PC-3 (cell line): ENCODE measurements around the gene IL19. TPM values are rescaled to one million over a fixed set of nuclear protein-coding genes. Genes with fewer than 3 reads are reported as not detected.

Experiments used
- ATAC-seq: fragments of 200-7000 bp; cut with Tn5 transposase; 2 replicates; pipeline ENCODE4 v1.9.1; 2020; ENCODE audit warnings: mild to moderate bottlenecking, moderate library complexity
- BruUV-seq: library from RNA; stranded (reverse); fragments of 400-500 nt; replicated peaks from 2 replicates; lab custom pipeline; 2021; lab: Mats Ljungman, UMichigan
- CTCF ChIA-PET: fragments of 300-600 bp; sonication (Branson Sonifier 250); formaldehyde crosslinking; loops from one replicate; lab custom pipeline; 2022; ENCODE audit warnings: antibody characterized with exemption; lab: Charles Lee
- POLR2A ChIA-PET: fragments of 300-600 bp; sonication (Branson Sonifier 250); formaldehyde crosslinking; loops from one replicate; lab custom pipeline; 2022; ENCODE audit warnings: antibody characterized with exemption; ENCODE audit not compliant: unreplicated experiment; lab: Charles Lee
- DNase-seq: peaks from one replicate; pipeline ENCODE4 v3.0.0-alpha.2; 2015
- H2AFZ ChIP-seq: fragments of 300-600 bp; sonication (generic); 2 replicates; pipeline ENCODE4 v1.6.0; 2016; ENCODE audit warnings: antibody characterized with exemption, low read length
- H3F3A ChIP-seq: fragments of 300-600 bp; sonication (generic); one replicate; pipeline ENCODE4 v1.6.0; 2017; ENCODE audit warnings: antibody characterized with exemption, low read length, control low read depth, mild to moderate bottlenecking; ENCODE audit not compliant: unreplicated experiment
- H3K27ac ChIP-seq: fragments of 300-600 bp; sonication (generic); 2 replicates; pipeline ENCODE4 v1.5.1; 2016; ENCODE audit warnings: mild to moderate bottlenecking, low read length
- H3K27me3 ChIP-seq: fragments of 300-600 bp; sonication (generic); 2 replicates; pipeline ENCODE4 v1.6.1; 2016; ENCODE audit warnings: low read length, mixed read lengths
- H3K36me3 ChIP-seq: fragments of 300-600 bp; sonication (generic); 2 replicates; pipeline ENCODE4 v1.6.1; 2016; ENCODE audit warnings: low read depth, mixed run types, low read length, mixed read lengths
- H3K4me1 ChIP-seq: fragments of 300-600 bp; sonication (generic); 2 replicates; pipeline ENCODE4 v1.5.1; 2016; ENCODE audit warnings: low read length; ENCODE audit not compliant: insufficient read depth
- H3K4me2 ChIP-seq: fragments of 300-600 bp; sonication (generic); 2 replicates; pipeline ENCODE4 v1.6.0; 2016; ENCODE audit warnings: low read length
- H3K4me3 ChIP-seq: fragments of 300-600 bp; sonication (generic); 2 replicates; pipeline ENCODE4 v1.5.1; 2016; ENCODE audit warnings: mild to moderate bottlenecking, low read length, mixed read lengths
- H3K79me2 ChIP-seq: fragments of 300-600 bp; sonication (generic); 2 replicates; pipeline ENCODE4 v1.6.1; 2017; ENCODE audit warnings: low read length, mixed read lengths
- H3K9ac ChIP-seq: fragments of 300-600 bp; sonication (generic); 2 replicates; pipeline ENCODE4 v1.6.0; 2016; ENCODE audit warnings: mild to moderate bottlenecking, low read length
- H3K9me2 ChIP-seq: fragments of 300-600 bp; sonication (generic); replicated peaks from 2 replicates; pipeline ENCODE4 v1.6.1; 2016; ENCODE audit warnings: mixed run types, low read length, mixed read lengths
- H3K9me3 ChIP-seq: fragments of 300-600 bp; sonication (generic); 2 replicates; pipeline ENCODE4 v1.6.1; 2016; ENCODE audit warnings: low read length, mixed read lengths
- H4K20me1 ChIP-seq: fragments of 300-600 bp; sonication (generic); 2 replicates; pipeline ENCODE4 v1.6.1; 2016; ENCODE audit warnings: low read length, mixed read lengths
- CTCF ChIP-seq: fragments of 300-600 bp; sonication (generic); conservative IDR thresholded peaks from 2 replicates; pipeline ENCODE4 v1.5.1; 2017; ENCODE audit warnings: antibody characterized with exemption, low read depth, mild to moderate bottlenecking, low read length
- EZH2 ChIP-seq: fragments of 300-600 bp; sonication (generic); IDR thresholded peaks from one replicate; pipeline ENCODE4 v1.6.1; 2017; ENCODE audit warnings: antibody characterized with exemption, mild to moderate bottlenecking, low read length; ENCODE audit not compliant: unreplicated experiment
- EZH2phosphoT487 ChIP-seq: fragments of 300-600 bp; sonication (generic); IDR thresholded peaks from 2 replicates; pipeline ENCODE4 v1.6.1; 2018; ENCODE audit warnings: mild to moderate bottlenecking, antibody characterized with exemption, low read length, borderline replicate concordance
- intact Hi-C: fragments of 100-400 bp; cut with micrococcal nuclease; formaldehyde crosslinking; loops from 2 replicates; pipeline ENCODE4 v1.9.0; 2023
- total RNA-seq: library from RNA; depleted of rRNA; stranded (reverse); fragments of >200 nt; gene quantifications from 2 replicates; pipeline ENCODE4 v1.2.3, GENCODE V29; 2014; rRNA removed

The IL19 gene
- total RNA-seq, 1 experiment from 2014 or later, result not detected

- peak; percentile 77 for ATAC-seq
- Histone ChIP-seq H3K27ac (peak overlapping the region; percentile 92), H3F3A (peaks cover 5% of the 10 kb centered on the region), H2AFZ (peak overlapping the region; percentile 8; the same call in 1 of the 2 replicates), H3K79me2 (no peaks in the 10 kb centered on the region), H4K20me1 (no peaks in the 10 kb centered on the region), H3K9me3 (no peaks in the 10 kb centered on the region), H3K36me3 (no peaks in the 10 kb centered on the region), H3K4me3 (peak overlapping the region; percentile 48), H3K27me3 (no peaks in the 10 kb centered on the region), H3K4me2 (peak overlapping the region; percentile 81), H3K9me2 (no peaks in the 10 kb centered on the region), H3K9ac (peak overlapping the region; percentile 88), H3K4me1 (peaks cover 72% of the 10 kb centered on the region)
- BruUV-seq, result TSS peak; percentile 90
- ChIA-PET POLR2A (interaction anchor here (0.5 to 1.4 kb wide), 8 partner anchors 10 to 260 kb away, joined by 3 to 19 read pairs (median 4); partner anchors contain the start of gene C1orf116), CTCF (interaction anchor here (0.6 to 1.9 kb wide), 7 partner anchors 13 to 419 kb away, joined by 3 to 16 read pairs (median 5); partner anchors contain the start of gene IL20)
- intact Hi-C loops, result loop anchor here (1.0 kb wide), 2 partner anchors 21 to 25 kb away; partner anchors contain the start of gene IL20
- DNase-seq, result peak; percentile 99
- TF ChIP-seq EZH2phosphoT487, result no peak
- no peak for TF ChIP-seq CTCF
- no peak for TF ChIP-seq EZH2
Measured at GRCh38 chr1:206890125-206891060, 119.8 kb downstream of the IL19 start.

- DNase-seq, result peak; percentile 66
- Histone ChIP-seq H2AFZ (no peak overlapping the region), H3K27ac (peak overlapping the region; percentile 92), H4K20me1 (no peaks in the 10 kb centered on the region), H3K79me2 (no peaks in the 10 kb centered on the region), H3K4me2 (peak overlapping the region; percentile 81), H3K9ac (peak overlapping the region; percentile 88), H3K27me3 (no peaks in the 10 kb centered on the region), H3K36me3 (no peaks in the 10 kb centered on the region), H3K9me2 (no peaks in the 10 kb centered on the region), H3K4me1 (peaks cover 82% of the 10 kb centered on the region), H3K4me3 (peak overlapping the region; percentile 48), H3K9me3 (no peaks in the 10 kb centered on the region), H3F3A (peaks cover 5% of the 10 kb centered on the region)
- CTCF ChIA-PET, result interaction anchor here (1.7 to 1.9 kb wide), 2 partner anchors 18 to 21 kb away, joined by 12 to 16 read pairs; no protein-coding TSS in a partner anchor
- no TSS peak for BruUV-seq
- TF ChIP-seq CTCF, result peak; percentile 16; the same call in 1 of the 2 replicates
- no peak for TF ChIP-seq EZH2
- ATAC-seq, result peak; percentile 5
- intact Hi-C loops, result no loop called here
- POLR2A ChIA-PET, result interaction anchor here (0.8 kb wide), 1 partner anchor 256 kb away, joined by 4 read pairs; the partner anchor contains the start of gene DYRK3
Measured at GRCh38 chr1:206891412-206891811, 120.8 kb downstream of the IL19 start.

Other genes with a start within 250 kb of the IL19 start
- gene EIF2D, start 158.3 kb upstream of the IL19 start, total RNA-seq, result 107 and 110 TPM in 2 replicates
- gene DYRK3, start 135.2 kb upstream of the IL19 start, total RNA-seq, result 12.1 and 14.1 TPM in 2 replicates
- gene MAPKAPK2, start 85.9 kb upstream of the IL19 start, total RNA-seq, result 98.5 and 133 TPM in 2 replicates
- not detected in 2 replicates for gene IL10, start 1.7 kb downstream of the IL19 start, total RNA-seq
- not detected in 2 replicates for gene IL20, start 94.8 kb downstream of the IL19 start, total RNA-seq
- gene IL24, start 126.7 kb downstream of the IL19 start, total RNA-seq, result 1.8 and 1.9 TPM in 2 replicates
- gene FCMR, start 151.2 kb downstream of the IL19 start, total RNA-seq, result 1.5 and 4.6 TPM in 2 replicates
- not detected in 2 replicates for gene PIGR, start 175.7 kb downstream of the IL19 start, total RNA-seq
- not detected in 2 replicates for gene FCAMR, start 199.7 kb downstream of the IL19 start, total RNA-seq